Measurements from ENCODE around the gene RRP15.

GRCh38 chr1:218324226-218324580 is 39.1 kb downstream of the RRP15 start:
- TF ChIP-seq POLR2A (IDR thresholded peaks at IDR 0.05; ENCODE audit: low read length) (no peak), GATA1 (IDR thresholded peaks at IDR 0.05; ENCODE audit: low read depth, low read length) (no peak)
